A673 (cell line): ENCODE data around the gene SEMA4D. TPM values are rescaled to one million over a fixed set of nuclear protein-coding genes. Genes with fewer than 3 reads are reported as not detected.

Source experiments
- BruUV-seq: library from RNA; stranded (reverse); fragments of 400-500 nt; replicated peaks from 2 replicates; lab custom pipeline; 2021; lab: Mats Ljungman, UMichigan
- CTCF ChIA-PET: fragments of 300-600 bp; sonication (Branson Sonifier 250); formaldehyde crosslinking; loops from one replicate; lab custom pipeline; 2022; ENCODE audit warnings: antibody characterized with exemption; lab: Charles Lee
- POLR2A ChIA-PET: fragments of 300-600 bp; sonication (Branson Sonifier 250); formaldehyde crosslinking; loops from one replicate; lab custom pipeline; 2022; ENCODE audit warnings: antibody characterized with exemption; ENCODE audit not compliant: low non-redundant PET; lab: Charles Lee
- DNase-seq: peaks from one replicate; pipeline ENCODE4 v3.0.0-alpha.2; 2015; ENCODE audit warnings: low spot score
- H3K27ac ChIP-seq: fragments of 200-600 bp; sonication (generic); 2 replicates; pipeline ENCODE4 v1.5.1; 2016; ENCODE audit warnings: mixed run types, low read depth, mild to moderate bottlenecking, mixed read lengths, antibody characterized with exemption, low read length; ENCODE audit not compliant: poor library complexity, severe bottlenecking
- H3K27me3 ChIP-seq: fragments of 200-600 bp; sonication (generic); replicated peaks from 2 replicates; pipeline ENCODE4 v1.6.1; 2017; ENCODE audit warnings: mixed run types, low read depth, mild to moderate bottlenecking, mixed read lengths, antibody characterized with exemption, low read length; ENCODE audit not compliant: insufficient read depth, poor library complexity
- H3K36me3 ChIP-seq: fragments of 200-600 bp; sonication (generic); 2 replicates; pipeline ENCODE4 v1.6.1; 2016; ENCODE audit warnings: mixed run types, mild to moderate bottlenecking, mixed read lengths, antibody characterized with exemption, low read length; ENCODE audit not compliant: insufficient read depth, poor library complexity, severe bottlenecking
- H3K4me1 ChIP-seq: fragments of 200-600 bp; sonication (generic); 2 replicates; pipeline ENCODE4 v1.6.1; 2017; ENCODE audit warnings: mixed run types, mild to moderate bottlenecking, mixed read lengths, antibody characterized with exemption, low read length; ENCODE audit not compliant: insufficient read depth, poor library complexity, severe bottlenecking
- H3K4me3 ChIP-seq: fragments of 200-600 bp; sonication (generic); 2 replicates; pipeline ENCODE4 v1.5.1; 2016; ENCODE audit warnings: low read depth, mixed run types, mild to moderate bottlenecking, mixed read lengths, low read length; ENCODE audit not compliant: poor library complexity, severe bottlenecking
- H3K9me3 ChIP-seq: fragments of 200-600 bp; sonication (generic); 2 replicates; pipeline ENCODE4 v1.6.1; 2016; ENCODE audit warnings: mixed run types, low read depth, mild to moderate bottlenecking, mixed read lengths, antibody characterized with exemption, low read length; ENCODE audit not compliant: poor library complexity, severe bottlenecking
- EZH2 ChIP-seq: fragments of 200-600 bp; sonication (generic); IDR thresholded peaks from 2 replicates; pipeline ENCODE4 v1.6.1; 2017; ENCODE audit warnings: borderline replicate concordance, low read depth, mild to moderate bottlenecking, mixed read lengths, antibody characterized with exemption, low read length; ENCODE audit not compliant: poor library complexity, severe bottlenecking
- intact Hi-C: fragments of 100-400 bp; cut with micrococcal nuclease; formaldehyde crosslinking; loops from one replicate; pipeline ENCODE4 v1.10.0; 2022; ENCODE audit not compliant: unreplicated experiment
- total RNA-seq: library from RNA; stranded (reverse); gene quantifications from 2 replicates; pipeline ENCODE4 v1.2.3, GENCODE V29; 2021
- TF ChIP-seq, protein P1 (sequence below): fragments of 300-800, 200-600 bp; sonication (generic); conservative IDR thresholded peaks from 2 replicates; pipeline ENCODE4 v1.5.1; 2017; ENCODE audit warnings: low read depth, mild to moderate bottlenecking, antibody characterized with exemption, low read length, moderate library complexity, mixed read lengths

The SEMA4D gene
- total RNA-seq, 1 experiment from 2014 or later = 14.2 TPM

DNA sequence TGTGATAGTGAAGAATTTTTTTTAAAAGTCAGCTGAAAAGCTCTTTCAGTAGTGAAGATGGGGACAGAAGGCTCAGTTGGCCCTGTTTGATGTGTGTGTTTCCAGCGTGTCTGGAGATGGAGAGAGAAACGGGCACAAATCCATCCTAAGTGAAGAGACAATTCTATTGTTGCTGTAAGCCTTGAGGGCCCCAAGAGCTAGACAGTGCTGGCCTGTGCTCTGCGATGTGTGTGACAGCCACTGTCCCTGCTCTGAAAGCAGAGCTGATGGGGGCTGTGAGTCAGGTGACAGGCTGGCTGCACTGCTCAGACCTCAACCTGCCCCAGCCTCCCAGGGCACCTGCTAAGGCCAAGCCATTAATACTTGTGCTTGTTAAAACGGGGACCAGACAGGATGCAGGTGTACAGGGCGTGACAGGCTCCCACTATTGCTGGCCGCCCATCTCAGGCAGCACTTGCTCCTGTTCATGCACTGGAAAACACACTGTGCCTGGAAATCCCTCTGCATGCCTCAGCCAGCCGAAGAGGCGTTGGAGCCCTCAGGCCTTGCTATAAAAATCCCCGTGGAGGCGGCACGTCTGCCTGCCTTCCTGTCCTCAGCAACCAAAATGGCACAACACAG, 44.6 kb upstream of the SEMA4D start:
- H3K36me3 ChIP-seq = no peaks in the 10 kb centered on the region
- ChIA-PET POLR2A (no interaction called here), CTCF (no interaction called here)
- peaks cover 9% of the 10 kb centered on the region for H3K9me3 ChIP-seq
- H3K4me1 ChIP-seq = no peaks in the 10 kb centered on the region
- DNase-seq = no peak
- intact Hi-C loops = loop anchor here (10.0 kb wide), 2 partner anchors 98 to 188 kb away; no protein-coding TSS in a partner anchor
- no peak overlapping the region for H3K27ac ChIP-seq
- no peak overlapping the region for H3K4me3 ChIP-seq
- TF ChIP-seq, protein P1, sequence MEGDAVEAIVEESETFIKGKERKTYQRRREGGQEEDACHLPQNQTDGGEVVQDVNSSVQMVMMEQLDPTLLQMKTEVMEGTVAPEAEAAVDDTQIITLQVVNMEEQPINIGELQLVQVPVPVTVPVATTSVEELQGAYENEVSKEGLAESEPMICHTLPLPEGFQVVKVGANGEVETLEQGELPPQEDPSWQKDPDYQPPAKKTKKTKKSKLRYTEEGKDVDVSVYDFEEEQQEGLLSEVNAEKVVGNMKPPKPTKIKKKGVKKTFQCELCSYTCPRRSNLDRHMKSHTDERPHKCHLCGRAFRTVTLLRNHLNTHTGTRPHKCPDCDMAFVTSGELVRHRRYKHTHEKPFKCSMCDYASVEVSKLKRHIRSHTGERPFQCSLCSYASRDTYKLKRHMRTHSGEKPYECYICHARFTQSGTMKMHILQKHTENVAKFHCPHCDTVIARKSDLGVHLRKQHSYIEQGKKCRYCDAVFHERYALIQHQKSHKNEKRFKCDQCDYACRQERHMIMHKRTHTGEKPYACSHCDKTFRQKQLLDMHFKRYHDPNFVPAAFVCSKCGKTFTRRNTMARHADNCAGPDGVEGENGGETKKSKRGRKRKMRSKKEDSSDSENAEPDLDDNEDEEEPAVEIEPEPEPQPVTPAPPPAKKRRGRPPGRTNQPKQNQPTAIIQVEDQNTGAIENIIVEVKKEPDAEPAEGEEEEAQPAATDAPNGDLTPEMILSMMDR = no peak
- TF ChIP-seq EZH2 = no peak
- no TSS peak for BruUV-seq
- no peaks in the 10 kb centered on the region for H3K27me3 ChIP-seq

DNA sequence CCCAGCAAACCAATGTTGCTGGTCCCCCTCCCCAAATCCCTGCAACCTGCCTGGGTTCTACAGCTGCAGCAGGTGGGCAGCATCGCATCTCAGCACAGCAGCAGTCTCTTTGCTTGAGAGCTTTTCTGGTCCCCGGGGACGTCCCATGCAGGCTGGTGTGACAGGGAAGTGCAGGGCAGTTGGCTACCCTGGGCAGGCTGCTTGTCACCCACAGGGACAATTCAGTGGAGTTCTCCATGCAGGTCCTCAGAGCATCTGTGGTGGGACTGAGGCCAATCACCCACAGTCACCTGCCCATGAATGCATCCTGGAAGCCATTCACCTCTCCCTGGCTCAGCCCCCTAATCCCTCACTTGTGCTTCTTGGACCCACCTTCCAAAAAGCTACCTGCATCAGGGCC, 43.9 kb upstream of the SEMA4D start:
- Histone ChIP-seq H3K27ac (no peak overlapping the region), H3K4me3 (no peak overlapping the region), H3K9me3 (peaks cover 9% of the 10 kb centered on the region), H3K4me1 (no peaks in the 10 kb centered on the region), H3K36me3 (no peaks in the 10 kb centered on the region), H3K27me3 (no peaks in the 10 kb centered on the region)
- DNase-seq = no peak
- POLR2A ChIA-PET = no interaction called here
- no TSS peak for BruUV-seq
- CTCF ChIA-PET = no interaction called here
- TF ChIP-seq, protein P1 = no peak
- TF ChIP-seq EZH2 = no peak
- intact Hi-C loops = loop anchor here (10.0 kb wide), 2 partner anchors 97 to 187 kb away; no protein-coding TSS in a partner anchor

DNA sequence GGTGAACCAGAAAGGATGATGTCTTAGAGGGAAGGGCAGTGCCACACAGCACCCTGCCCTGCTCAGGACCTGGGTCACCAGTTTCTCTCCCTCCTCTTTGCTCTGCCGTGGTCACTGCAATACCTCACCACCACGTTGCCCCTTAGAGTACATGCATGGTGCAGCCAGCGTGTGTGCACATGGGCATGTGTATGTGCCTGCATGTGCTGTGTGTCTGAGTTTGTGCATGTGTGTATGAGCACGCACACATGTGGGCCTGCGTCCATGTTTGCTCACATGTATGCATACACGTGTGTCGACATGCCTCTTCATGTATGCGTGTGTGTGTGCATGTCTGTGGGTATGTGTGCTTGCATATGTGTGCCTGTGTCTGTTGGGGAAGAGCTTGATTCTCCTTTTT, 41.5 kb upstream of the SEMA4D start:
- no TSS peak for BruUV-seq
- intact Hi-C loops = no loop called here

More for the DNA sequence above, 41.5 kb upstream of the SEMA4D start:
- no peak for DNase-seq
- H3K4me3 ChIP-seq = no peak overlapping the region
- TF ChIP-seq EZH2 = no peak
- TF ChIP-seq, protein P1 = no peak
- H3K27me3 ChIP-seq = no peaks in the 10 kb centered on the region
- H3K36me3 ChIP-seq = no peaks in the 10 kb centered on the region
- ChIA-PET POLR2A (no interaction called here), CTCF (interaction anchor here (0.5 kb wide), 1 partner anchor 92 kb away, joined by 3 read pairs; no protein-coding TSS in a partner anchor)
- no peaks in the 10 kb centered on the region for H3K4me1 ChIP-seq
- H3K27ac ChIP-seq = no peak overlapping the region
- no peaks in the 10 kb centered on the region for H3K9me3 ChIP-seq
